ENCODE results near the gene NOP10.
"Not testable (repeated sequence)": the region's sequence is repeated elsewhere in the genome, so short reads cannot be mapped to it uniquely, and the experiment has no call there.

NOP10 gene

DNA sequence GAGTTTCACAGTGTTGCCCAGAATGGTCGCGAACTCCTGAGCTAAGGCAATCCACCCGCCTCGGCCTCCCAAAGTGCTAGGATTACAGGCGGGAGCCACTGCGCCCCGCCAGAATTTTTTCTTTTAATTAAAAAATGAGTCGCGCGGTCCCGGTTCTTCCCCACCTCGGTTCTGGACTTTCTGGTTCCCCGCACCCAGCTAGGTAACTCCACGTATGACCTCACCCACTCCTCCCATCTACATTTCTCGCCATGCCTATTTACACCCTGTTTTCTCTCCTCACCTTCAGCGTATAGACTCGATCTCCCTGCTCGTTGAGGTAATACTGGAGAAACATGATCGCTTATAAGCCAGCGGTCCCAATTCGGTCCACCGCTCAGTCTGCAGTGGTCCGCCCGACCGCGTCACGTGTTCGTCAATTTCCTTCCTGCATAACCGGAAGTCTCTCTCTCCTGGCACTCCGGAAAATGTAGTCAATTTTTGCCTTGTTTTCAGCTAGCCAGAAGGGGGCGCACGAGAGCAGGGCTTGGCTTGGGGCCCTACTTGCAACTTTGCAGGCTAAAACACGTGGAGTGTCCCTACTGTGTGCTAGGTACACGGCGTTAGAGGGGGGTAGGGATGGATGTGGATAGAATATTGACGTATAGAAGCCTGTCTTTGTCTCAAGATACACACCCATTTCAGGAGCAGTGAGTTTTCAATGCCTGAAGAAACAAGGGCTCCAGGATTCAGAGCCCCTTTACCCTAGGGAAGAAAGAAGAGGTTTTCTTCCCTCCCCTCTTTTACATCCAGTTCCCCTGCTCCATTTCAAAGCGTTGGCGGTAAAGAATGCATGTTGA, at the start of gene NOP10, which contains the start of gene NUTM1:
NOP10 (minus strand) TSS at position 400 of the 839 bp plus-strand sequence; CDS start at position 337, 63 bp downstream.
NUTM1 (plus strand) TSS at position 579 of the 839 bp plus-strand sequence. CDS start 382 bp downstream, outside the sequence.
- FAIRE-seq = peak; percentile 91

DNA sequence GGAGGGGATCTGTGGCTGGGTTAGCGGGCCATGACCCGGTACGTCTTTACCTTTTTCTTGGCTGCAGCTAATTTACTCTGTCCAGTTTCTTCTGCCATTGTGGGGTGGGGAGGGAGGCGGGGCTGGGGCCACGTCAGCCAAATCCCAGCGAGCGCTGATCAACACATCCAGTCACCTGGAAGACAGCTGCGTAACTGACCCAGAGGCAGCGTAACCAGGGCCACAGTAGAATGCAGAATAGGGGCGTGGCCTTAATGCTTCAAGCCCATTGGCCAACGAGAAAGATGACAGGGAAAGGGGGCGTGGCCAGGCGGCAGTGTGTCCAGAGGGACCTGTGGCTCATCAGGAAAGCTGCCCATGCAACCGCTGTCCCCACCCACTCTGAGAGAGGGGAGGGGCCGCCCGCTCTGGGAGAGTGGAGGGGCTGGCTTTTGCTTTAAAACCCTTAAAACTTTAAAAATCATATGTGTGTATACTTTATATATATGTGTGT, 46.7 kb upstream of the NOP10 start:
- FAIRE-seq = not testable (repeated sequence)

GRCh38 chr15:34381829-34382521, 39.0 kb upstream of the NOP10 start:
- not testable (repeated sequence) for FAIRE-seq

- FAIRE-seq = not testable (repeated sequence)
These were observed 37.6 kb upstream of the NOP10 start for GRCh38 chr15:34380491-34380890.

DNA sequence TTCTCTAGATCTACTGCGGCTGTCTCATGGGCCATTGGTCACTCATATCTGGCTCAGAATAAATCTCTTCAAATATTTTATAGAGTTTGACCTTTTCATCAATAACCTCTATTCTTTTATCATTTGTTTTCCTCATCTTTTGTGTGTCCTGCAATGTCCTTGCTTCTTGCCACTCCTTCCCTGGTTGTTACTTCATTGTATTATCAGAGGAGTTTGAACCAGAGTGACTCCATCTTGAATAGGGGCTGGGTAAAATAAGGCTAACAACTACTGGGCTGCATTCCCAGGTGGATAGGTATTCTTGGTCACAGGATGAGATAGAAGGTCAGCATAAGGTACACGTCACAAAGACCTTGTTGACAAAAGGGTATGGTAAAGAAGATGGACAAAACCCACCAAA, 33.9 kb upstream of the NOP10 start:
- FAIRE-seq = no peak

GRCh38 chr15:34375541-34375940, 32.6 kb upstream of the NOP10 start:
- FAIRE-seq = not testable (repeated sequence)

DNA sequence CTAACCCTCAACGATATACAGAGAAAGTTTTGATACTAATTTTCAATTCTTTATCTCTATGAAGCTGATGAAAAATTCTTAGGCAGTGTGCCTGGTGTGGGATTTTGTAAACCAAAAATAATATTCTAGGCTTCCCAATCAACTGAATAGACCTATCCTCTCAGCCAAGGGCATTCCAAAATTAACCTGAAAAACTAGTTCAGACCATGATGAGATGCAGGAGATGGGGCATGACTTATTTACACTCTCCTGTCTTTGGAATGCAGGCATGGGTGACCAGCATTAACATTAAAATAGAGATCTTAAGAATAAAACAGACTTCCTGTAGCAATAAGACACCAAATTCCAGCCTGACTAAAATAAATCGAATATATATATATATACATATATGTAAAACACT, 31.9 kb upstream of the NOP10 start:
- FAIRE-seq = no peak

DNA sequence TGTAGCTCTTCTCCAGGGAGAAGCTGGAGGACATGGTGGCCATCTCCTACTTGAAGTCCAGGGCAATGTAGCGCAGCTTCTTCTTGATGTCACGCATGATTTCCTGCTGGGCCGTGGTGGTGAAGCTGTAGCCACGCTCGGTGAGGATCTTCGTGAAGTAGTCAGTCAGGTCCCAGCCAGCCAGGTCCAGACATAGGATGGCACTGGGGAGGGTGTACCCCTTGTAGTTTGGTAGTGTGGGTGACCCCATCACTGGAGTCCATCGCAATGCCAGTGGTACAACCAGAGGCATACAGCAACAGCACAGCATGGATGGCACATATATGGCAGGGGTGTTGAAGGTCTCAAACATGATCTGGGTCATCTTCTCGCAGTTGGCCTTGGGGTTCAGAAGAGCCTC, 31.0 kb upstream of the NOP10 start:
- FAIRE-seq = no peak

GRCh38 chr15:34370643-34371042, 27.7 kb upstream of the NOP10 start:
- FAIRE-seq = no peak

DNA sequence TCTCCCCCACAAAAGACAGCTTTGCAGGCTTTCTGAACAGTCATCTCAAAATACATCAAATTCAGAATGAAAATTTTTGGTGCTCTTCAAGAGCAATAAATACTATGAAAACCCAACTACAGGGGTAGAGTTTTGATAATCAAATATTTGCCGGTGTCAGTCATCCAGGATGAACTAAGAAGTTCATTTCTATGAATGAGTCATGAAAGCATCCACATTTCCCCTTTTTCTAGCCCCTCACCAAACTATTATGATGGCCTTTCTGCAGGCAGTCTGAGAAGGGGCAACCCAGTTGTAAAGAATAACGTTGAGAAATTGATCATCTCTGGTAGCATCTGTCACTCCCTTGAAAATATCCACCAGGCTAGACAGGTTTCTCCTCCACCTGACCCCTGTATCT, 27.2 kb upstream of the NOP10 start:
- no peak for FAIRE-seq

DNA sequence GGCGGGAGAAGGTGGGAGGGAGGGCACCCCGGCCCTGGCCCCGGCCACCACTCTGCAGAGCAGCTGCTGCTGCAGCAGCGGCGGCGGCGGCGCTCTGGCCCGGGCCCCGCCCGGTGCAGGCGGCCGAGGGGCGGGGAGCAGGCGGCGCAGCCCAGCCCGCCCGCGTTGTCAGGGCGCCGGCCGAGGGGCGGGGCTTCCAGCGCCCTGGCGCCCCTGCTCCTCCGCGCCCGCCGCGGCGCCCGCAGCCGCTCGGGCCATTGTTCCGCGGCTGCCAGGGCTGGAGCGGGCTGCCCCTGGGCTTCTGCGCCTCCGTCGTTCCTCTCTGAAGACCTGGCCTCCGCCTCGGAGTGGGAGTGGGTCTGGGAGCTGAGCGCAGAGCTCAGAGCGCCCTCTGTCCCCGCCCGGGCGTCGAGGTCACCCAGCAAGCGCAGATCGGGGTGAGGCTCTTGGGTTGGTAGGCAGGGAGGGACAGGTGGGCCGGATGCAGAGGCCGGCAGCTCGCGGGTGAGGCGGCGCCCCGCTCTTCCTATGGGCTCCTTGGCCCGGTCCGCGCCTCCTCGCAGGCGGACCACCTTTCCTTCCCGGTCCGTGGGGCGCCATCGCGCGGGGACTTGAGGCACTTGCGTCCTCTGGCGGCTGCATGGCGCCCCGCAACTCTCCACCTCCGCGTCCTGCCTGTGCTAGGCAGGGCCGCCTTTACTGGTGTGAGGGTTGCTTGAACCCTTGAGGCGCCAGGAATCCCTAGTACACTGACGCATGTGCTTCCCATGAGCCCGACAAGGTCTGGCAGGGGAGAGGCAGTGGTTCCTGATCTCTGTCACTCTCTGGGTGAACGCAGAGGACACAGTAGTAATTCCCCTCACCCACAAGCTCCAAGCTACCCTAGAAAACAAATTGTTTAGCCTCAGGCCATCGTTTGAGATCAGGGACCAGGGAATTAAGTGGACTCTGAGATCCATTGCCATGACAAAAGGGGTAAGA, 24.5 kb upstream of the NOP10 start, which contains the start of gene LPCAT4:
LPCAT4 (minus strand) TSS at position 96 of the 981 bp plus-strand sequence. CDS start 96 bp downstream, outside the sequence.
- FAIRE-seq = no peak

DNA sequence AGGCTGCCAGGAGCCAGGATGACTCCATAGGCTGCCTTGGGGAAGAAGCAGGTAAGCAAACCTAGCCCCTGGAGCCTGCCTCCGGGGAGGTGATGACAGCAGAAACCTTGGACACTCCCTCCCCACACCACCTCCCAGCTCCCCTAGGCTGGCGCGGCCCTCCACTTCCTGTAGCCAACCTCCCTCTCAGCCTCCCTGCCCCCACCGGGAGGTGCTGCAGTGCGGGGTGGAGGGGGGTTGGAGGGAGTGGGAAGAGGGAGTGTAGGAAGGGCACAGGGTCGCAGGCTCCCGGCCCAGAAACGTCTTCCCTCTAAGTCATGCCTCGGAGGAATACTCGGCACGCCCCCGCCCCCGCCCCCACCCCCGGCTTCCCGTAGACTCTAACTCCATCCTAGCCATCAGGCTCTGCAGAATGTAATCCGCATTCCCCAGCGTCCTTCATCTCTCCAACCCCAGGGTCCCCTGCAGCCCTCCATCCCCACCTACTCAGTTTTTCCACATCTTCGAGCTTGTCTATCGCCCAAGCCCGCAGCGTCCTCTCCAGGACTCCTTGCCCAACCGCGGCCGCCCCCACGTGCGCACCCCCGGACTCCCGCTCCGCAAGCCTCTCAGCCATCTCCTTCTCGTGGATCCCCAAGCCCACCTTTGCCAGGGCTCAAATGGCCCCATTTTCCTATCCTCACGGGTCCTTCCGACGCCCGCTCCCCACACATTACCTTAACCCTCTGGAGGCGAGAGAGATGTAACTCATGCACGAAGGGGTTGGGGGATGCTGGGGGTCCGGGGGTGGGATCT, 23.5 kb upstream of the NOP10 start:
- no peak for FAIRE-seq

GRCh38 chr15:34365836-34366235, 22.9 kb upstream of the NOP10 start:
- no peak for FAIRE-seq

DNA sequence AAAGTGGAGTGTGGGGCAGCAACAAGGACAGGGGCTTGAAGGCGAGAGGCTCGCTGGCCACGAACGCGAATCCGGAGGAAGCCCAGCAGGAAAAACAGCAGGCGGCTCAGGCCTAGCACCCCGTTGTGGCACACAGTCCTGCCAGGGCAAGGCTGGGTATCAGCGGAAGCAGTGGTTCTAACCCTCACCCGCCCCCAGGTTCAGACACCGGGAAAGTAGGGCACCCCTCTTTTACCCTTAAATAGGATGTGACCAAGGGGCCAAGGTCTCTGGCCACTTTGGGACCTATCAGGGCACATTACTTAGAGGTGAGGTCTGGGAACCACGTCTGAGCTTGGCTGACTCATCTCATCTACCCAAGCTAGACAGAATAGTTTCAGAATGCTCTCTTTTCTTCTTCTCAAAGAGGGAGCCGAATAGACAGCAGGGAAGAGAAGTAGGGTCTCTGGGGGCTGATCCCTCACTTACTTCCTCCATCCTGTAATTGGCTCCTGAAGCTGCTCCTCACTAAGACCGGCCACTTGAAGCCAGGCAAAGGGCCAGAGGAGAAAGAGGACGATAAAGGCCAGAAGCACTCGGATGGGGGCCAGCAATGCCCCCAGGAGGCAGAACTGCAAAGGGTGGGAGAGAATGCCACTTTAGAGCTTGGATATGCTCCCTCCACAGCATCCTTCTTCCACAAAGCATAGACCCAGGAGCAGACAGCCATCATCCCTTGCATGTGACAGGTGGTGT, 22.3 kb upstream of the NOP10 start:
- no peak for FAIRE-seq

DNA sequence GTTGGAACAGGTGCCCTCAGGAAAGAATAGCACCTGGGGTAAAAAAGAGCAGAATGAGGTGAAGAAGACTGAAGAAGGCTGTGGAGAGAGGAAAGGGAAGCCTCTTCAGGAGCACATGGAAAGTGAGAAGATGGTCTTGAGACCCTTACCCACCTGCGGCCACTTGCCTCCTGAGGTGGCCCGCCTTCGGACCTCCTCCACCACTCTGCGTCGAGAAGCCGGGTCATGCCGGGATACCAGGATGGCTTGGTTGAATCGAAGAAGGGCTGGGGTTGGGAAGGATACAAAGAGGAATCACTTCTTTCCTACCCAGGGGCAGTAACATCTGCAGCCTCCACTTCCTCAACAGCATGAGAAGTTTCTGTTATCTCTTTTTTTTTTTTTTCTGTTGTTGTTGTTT, 21.1 kb upstream of the NOP10 start:
- FAIRE-seq = no peak

GRCh38 chr15:34362047-34362773, 19.3 kb upstream of the NOP10 start:
- FAIRE-seq = no peak

DNA sequence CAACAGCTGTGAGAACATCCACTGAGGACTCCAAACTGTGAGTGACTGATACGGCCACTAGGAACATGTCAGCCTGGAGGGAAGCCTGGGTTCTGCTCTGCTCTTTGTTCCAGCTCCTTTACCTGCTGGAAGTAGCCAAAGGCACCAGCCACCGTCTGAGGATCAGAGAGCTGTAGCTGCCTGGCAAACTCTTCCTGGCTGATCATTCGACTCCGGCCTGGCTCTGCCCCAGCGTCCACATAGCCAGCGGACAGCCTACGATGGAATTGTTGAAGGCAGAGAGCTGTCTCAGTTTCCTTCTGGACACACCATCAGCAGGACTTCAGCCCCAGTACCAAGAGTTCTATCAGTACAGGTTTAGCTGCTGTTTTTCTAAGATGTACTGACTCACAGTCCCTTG, 18.3 kb upstream of the NOP10 start:
- FAIRE-seq = no peak

DNA sequence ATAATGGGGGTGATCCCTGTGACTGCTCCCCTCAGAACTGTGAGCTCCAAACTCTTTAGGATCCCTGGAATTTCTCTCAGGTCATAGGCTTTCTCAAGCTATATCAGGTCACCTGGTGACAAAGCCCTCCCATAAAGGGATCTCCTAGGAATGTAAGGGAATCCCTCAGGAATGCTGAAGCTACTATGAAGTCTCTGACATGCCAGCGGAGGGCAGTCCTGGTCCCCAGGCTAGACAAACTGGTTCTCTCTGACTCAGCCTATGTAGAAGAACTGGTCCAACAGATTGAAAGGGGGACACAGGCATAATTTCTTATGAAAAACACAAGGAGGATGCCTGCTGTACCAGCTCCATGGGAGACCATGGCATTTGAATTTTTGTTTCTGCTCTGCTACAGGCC, 17.4 kb upstream of the NOP10 start:
- FAIRE-seq = no peak

- FAIRE-seq = no peak
These were observed 16.5 kb upstream of the NOP10 start for GRCh38 chr15:34359416-34359815.

- no peak for FAIRE-seq
These were observed 16.0 kb upstream of the NOP10 start for GRCh38 chr15:34358948-34359347.

Measured in A204.1 (cell line).